Ishikawa (cell line): ENCODE measurements around the gene SULT1B1.

Source experiments
- CEBPB ChIP-seq: IDR thresholded peaks from 2 replicates; pipeline ENCODE4 v1.6.1; 2012
- CREB1 ChIP-seq: IDR thresholded peaks from 2 replicates; pipeline ENCODE4 v1.6.1; 2012; ENCODE audit warnings: low read depth
- EGR1 ChIP-seq: IDR thresholded peaks from 2 replicates; pipeline ENCODE4 v1.6.1; 2012
- EP300 ChIP-seq: IDR thresholded peaks from 2 replicates; pipeline ENCODE4 v1.6.1; 2012; ENCODE audit warnings: borderline replicate concordance
- FOXM1 ChIP-seq: IDR thresholded peaks from 2 replicates; pipeline ENCODE4 v1.6.1; 2012; ENCODE audit warnings: low read depth, borderline replicate concordance
- MAX ChIP-seq: IDR thresholded peaks from 2 replicates; pipeline ENCODE4 v1.6.1; 2012
- NFIC ChIP-seq: IDR thresholded peaks from 2 replicates; pipeline ENCODE4 v1.6.1; 2012
- RAD21 ChIP-seq: IDR thresholded peaks from 2 replicates; pipeline ENCODE4 v1.6.1; 2012; ENCODE audit warnings: low read depth
- TAF1 ChIP-seq: IDR thresholded peaks from 2 replicates; pipeline ENCODE4 v1.6.1; 2012; ENCODE audit warnings: low read depth, mild to moderate bottlenecking
- TCF12 ChIP-seq: IDR thresholded peaks from 2 replicates; pipeline ENCODE4 v1.6.1; 2012; ENCODE audit warnings: low read depth
- TEAD4 ChIP-seq: IDR thresholded peaks from 2 replicates; pipeline ENCODE4 v1.6.1; 2012
- USF1 ChIP-seq: IDR thresholded peaks from 2 replicates; pipeline ENCODE4 v1.6.1; 2012
- YY1 ChIP-seq: IDR thresholded peaks from 2 replicates; pipeline ENCODE4 v1.6.1; 2012; ENCODE audit warnings: low read depth
- ZBTB7A ChIP-seq: IDR thresholded peaks from 2 replicates; pipeline ENCODE4 v1.6.1; 2012; ENCODE audit warnings: low read depth
- TF ChIP-seq, protein P1 (sequence below): IDR thresholded peaks from 2 replicates; pipeline ENCODE4 v1.6.1; 2012; ENCODE audit warnings: low read depth, mild to moderate bottlenecking

Gene SULT1B1

DNA sequence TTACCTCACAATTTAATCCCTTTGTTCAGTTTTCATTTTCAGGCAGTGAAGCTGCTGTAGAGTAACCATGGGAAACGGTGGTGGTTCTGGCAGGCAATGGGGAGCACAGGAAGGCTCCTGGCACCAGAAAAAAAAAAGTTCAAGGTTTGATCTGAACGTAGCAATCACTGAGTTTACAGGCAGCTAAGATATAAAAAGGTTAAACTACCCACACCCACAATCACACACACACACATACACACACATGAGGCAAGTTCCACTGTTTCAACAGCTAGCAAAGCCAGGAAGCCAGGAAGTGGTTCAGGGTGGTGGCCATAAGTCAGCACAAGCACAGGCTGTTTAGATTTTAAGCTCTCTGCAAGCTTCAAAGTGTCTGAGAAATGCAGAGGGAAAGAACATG lies at the start of gene SULT1B1:
TSS of gene SULT1B1 (minus strand) at position 166 of the 400 bp plus-strand sequence. CDS start 5,403 bp downstream, outside the sequence.
- TF ChIP-seq TCF12 (no peak), EP300 (no peak), ZBTB7A (no peak), CREB1 (no peak), USF1 (no peak), NFIC (no peak), RAD21 (no peak), TAF1 (no peak), YY1 (no peak), FOXM1 (no peak), CEBPB (no peak), MAX (no peak), TEAD4 (no peak), EGR1 (no peak)
- TF ChIP-seq, protein P1, sequence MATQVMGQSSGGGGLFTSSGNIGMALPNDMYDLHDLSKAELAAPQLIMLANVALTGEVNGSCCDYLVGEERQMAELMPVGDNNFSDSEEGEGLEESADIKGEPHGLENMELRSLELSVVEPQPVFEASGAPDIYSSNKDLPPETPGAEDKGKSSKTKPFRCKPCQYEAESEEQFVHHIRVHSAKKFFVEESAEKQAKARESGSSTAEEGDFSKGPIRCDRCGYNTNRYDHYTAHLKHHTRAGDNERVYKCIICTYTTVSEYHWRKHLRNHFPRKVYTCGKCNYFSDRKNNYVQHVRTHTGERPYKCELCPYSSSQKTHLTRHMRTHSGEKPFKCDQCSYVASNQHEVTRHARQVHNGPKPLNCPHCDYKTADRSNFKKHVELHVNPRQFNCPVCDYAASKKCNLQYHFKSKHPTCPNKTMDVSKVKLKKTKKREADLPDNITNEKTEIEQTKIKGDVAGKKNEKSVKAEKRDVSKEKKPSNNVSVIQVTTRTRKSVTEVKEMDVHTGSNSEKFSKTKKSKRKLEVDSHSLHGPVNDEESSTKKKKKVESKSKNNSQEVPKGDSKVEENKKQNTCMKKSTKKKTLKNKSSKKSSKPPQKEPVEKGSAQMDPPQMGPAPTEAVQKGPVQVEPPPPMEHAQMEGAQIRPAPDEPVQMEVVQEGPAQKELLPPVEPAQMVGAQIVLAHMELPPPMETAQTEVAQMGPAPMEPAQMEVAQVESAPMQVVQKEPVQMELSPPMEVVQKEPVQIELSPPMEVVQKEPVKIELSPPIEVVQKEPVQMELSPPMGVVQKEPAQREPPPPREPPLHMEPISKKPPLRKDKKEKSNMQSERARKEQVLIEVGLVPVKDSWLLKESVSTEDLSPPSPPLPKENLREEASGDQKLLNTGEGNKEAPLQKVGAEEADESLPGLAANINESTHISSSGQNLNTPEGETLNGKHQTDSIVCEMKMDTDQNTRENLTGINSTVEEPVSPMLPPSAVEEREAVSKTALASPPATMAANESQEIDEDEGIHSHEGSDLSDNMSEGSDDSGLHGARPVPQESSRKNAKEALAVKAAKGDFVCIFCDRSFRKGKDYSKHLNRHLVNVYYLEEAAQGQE, result no peak

DNA sequence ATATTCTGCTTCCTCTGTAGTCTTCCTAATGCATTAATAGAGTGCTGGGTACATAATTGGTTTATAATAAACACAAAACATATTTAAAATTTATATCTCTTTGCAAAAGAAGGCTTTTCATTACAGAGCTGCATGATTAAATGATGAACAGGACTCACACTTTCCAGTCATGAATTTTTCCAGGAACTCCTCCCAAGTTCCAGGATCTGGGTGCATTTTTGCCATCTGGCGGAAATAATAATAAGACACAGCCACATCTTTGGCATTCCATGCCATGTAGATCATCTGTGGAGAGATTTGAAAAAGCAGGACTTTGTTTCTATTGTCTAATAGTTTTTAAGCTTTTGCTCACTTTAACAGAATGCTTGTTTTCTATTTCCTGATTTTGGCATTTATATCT lies 40.2 kb upstream of the SULT1B1 start:
- TF ChIP-seq EGR1 (no peak), MAX (no peak), CREB1 (no peak), CEBPB (no peak), ZBTB7A (no peak), FOXM1 (no peak), TCF12 (no peak), EP300 (no peak), NFIC (no peak), TEAD4 (no peak), USF1 (no peak), RAD21 (no peak), YY1 (no peak), TAF1 (no peak)
- TF ChIP-seq, protein P1, result no peak

GRCh38 chr4:69799337-69799736 lies 38.9 kb upstream of the SULT1B1 start:
- TF ChIP-seq RAD21 (no peak), YY1 (no peak), EGR1 (no peak), NFIC (no peak), USF1 (no peak), ZBTB7A (no peak), CEBPB (no peak), MAX (no peak), TAF1 (no peak), CREB1 (no peak), TEAD4 (no peak)
- TF ChIP-seq, protein P1, result no peak

DNA sequence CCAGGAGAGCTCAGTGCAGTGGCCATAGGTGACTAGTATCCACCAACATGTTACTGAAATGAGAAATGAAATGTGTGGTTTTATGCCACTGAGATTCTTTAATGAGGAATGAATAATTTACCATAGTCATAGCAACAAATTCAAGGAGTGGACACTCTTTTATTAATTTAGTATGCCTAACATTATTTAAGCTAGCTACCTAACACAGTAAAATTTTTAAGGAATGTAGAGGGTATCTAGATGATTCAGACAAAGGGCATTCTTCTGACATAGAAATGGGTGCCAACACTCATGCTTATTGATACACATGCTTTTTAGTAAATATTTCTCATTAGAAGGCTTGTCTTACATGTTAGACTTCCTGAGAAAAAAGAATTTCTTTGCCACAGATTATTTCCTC lies 33.3 kb upstream of the SULT1B1 start:
- TF ChIP-seq EGR1, result no peak
- no peak for TF ChIP-seq RAD21
- TF ChIP-seq EP300, result no peak
